ENCODE data around the gene ARL8B.
"Not testable (repeated sequence)": the region's sequence is repeated elsewhere in the genome, so short reads cannot be mapped to it uniquely, and the experiment has no call there.

Gene ARL8B

DNA sequence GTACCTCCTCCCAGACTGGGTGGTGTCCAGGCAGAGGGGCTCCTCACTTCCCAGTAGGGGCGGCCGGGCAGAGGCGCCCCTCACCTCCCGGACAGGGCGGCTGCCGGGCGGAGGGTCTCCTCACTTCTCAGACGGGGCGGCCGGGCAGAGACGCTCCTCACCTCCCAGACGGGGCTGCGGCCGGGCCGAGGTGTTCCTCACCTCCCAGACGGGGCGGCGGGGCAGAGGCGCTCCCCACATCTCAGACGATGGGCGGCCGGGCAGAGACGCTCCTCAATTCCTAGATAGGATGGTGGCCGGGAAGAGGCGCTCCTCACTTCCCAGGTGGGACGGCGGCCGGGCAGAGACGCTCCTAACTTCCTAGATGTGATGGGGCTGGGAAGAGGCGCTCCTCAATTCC lies 8.4 kb upstream of the ARL8B start:
- not testable (repeated sequence) for DNase-seq

DNA sequence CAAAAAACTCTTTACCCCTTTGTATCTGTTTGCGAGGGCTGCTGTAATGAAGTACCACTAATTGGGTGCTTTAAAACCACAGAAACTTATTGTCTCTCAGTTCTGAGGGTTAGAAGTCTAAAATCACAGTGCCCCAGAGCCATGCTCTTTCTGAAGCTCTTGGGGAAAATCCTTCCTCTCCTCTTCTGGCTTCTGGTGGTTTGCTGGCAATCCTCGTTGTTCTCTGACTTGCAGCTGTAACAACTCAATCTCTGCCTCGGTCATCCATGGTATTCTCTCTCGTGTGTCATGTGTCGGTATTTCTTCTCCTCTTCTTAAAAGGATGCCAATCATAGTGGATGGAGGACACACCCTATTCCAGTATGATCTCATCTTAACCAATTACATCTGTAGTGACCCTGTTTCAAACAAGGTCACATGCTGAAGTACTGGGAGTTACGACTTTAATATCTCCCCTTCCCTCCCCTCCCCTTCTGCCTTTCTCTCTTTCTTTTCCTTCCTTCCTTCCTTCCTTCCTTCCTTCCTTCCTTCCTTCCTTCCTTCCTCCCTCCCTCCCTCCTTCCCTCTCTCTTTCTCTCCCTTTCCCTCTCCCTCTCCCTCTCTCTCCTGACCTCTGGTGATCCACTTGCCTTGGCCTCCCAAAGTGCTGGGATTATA lies 6.5 kb upstream of the ARL8B start:
- DNase-seq: no peak

DNA sequence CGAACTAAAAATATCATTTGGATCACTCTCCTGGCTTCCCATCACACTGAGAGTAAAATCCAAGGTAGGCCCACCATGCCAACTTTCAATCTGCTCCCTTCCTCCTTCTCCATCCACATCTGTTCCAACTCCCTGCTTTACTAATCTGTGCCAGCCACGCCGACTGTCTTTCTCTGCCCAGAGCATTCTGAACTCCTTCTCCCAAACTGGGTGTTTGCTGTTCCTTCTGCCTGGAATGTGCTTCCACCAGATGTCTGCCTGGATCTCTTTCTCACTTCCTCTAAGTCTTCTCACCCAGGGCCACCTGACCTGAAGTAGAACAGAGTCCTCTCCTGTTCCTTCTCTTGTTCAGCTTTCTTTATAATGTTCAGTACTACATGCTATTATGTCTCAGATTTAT lies 5.6 kb upstream of the ARL8B start:
- DNase-seq: no peak

DNA sequence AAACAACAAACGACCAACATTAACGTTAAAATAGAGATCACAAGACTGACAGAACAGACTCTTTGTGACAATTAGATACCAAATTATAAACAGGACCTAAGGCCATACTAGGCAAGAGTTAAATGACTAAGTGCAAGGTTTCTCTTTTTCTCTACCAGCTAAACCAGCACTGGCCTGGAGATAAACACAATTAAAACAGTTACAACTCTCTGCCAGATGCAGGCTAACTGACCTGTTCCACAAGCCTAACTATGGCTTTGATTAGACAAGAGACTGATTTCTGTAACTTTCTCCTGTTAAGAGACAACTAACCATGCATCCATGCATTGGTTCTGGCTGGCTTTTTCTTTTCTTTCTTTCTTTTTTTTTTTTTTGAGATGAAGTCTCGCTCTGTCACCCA lies 1.6 kb upstream of the ARL8B start:
- no peak for DNase-seq

DNA sequence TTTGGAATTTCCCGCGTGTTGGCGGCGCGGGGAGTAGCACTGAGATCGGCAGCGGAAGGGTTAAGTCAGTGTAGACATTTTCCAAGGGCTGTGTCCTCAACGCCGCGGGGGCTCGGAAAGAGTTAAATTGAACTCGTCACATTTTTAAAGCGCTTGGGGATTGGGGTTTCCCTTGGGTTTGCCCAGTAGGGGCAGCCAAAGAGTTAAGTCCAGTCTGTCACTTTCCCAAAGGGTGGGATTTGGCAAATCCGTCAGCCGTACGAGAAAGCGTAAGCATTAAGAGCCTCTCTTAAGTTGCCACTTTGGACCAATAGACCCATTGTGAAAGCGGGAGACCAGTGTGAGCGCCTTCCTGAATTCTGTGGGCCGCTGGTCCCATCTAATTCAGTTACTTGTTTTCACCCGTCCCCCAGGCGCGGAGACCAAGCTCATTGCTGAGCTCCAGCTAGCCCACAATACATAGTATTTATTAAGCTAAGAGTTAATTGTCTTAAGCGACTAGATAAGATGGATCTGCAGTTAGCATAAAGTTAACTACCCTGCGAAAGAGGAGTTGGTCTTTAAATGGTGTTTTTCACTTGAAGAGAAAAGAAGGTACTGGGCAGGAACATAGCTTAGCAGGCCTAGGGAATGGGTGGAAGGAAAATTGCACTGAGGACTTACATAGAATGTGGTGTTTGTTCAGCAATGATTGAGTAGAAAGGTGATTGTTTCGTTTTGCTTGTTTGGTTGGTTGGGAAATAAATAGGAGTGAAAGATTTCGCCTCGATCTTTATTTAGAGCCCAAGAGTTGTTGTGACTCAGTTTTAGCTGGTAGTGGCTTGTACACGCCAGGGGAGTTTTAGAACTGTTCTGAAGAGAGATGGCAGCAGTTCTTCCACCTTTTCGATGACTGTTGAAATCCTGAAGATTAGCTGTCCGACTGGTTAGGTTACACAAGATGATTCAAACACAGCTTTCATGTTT lies 932 bp downstream of the ARL8B start:
- DNase-seq: no peak

DNA sequence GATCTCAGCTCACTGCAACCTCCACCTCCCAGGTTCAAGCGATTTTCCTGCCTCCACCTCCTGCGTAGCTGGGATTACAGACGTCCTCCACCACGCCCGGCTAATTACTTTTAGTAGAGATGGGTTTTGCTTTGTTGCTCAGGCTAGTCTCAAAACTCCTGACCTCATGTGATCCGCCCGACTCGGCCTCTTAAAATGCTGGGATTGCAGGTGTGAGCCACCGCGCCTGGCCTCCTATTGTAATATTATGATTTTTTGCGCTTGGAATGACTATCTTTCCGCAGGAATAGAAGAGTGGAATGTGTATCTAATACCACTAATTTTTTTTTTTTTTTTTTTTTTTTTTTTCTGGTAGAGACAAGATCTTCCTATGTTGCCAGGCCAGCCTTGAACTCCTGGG lies 1.8 kb downstream of the ARL8B start:
- DNase-seq: no peak

DNA sequence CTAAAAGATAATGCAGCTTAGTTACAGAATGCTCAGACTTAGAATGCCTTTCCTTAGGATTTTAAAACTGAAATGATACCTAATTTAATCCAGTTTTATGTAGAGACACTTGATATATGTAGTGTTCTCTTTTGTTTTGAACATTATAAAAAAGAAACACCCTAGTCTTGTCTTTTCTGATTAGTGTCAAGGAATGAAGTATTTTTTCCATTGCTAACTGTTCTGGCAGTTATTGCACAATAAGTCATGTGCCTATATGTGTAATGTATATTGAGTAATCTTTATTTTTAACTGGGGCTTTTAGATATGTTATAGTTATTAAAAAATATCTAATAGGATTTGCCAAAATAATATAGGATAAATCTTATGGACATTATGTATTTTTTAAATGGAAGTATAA lies 4.5 kb downstream of the ARL8B start:
- DNase-seq: no peak

DNA sequence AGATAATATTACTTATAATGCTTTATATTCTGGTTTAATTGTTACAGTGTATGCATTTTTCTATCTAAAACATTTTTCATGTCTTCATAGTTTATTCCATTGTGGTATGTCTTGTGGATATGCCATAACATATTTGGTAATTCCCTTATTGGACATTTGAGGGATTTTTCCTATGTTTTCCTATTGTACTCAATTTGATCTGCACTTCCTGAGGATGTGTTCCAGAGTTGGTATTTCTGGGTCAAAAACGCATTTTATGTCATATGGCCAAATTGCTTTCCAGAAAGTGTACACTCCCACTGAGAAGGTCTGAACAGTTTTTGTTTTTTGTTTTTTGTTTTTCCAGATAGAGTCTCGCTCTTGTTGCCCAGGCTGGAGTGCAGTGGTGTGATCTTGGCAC lies 6.8 kb downstream of the ARL8B start:
- no peak for DNase-seq

DNA sequence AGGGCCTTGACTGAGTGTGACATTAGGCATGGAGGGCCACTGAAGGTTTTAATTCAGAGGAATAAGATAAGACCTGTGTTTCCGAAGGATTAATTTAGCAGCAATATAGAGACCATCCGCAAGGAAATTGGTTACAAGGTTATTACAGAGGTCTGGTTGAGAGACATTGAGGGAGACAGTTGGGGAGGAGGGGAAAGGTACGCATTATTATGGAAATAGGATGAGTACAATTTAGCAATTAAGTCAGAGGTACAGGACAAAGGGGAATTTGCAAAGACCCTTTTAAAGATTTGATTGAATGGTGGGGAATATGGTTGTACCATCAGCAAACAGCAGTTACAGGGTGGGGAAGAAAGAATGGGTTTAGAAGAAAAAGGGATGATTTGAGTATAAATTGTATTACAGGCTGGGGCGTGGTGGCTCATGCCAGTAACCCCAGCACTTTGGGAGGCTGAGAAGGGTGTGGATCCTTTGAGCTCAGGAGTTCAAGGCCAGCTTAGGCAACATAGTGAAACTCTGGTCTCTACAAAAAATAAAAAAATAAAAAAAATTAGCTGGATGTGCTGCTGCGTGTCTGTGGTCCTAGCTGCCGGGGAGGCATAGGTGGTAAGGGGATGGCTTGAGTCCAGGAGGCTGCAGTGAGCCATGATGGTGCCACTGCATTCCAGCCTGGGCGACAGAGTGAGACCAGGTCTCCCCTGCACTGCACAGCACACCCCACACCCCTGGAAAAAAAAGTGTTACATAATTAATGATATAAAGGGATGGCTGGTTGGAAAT lies 11.3 kb downstream of the ARL8B start:
- no peak for DNase-seq

DNA sequence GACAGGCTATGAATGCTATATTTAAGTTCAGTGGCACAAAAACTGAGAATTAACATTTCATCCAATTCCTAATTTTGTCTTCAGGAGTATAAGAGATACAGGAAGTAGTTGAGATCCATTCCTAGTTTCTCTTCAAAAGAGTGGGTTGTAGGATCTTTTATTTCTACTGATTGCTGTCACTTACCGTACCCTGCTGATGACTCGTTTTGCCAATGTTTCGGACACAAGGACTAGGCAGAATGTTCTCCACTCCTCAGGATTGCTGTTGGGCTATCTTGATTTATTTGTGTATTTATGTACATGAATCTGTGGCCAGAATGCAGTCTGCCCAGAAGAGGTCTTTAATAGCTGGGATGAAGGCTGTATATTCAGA lies 11.9 kb downstream of the ARL8B start:
- DNase-seq: no peak

DNA sequence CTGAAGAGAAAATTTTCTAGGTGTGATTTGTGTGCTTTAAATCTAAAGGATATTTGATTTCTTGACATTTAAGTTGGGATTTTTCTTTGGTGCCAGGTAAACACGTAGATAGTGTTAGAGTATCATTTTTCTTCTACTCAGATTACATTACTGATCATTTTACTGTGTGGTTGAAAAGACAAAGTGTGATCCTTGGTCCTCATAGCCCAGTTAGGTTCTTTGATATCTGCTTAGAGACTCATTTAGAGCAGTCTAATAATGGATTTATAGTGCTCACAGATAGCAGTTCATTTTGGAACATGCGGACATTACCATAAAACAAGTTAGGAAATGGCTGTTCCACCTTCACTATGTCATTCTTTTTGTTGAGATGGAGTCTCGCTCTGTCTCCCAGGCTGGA lies 12.4 kb downstream of the ARL8B start:
- DNase-seq: no peak

DNA sequence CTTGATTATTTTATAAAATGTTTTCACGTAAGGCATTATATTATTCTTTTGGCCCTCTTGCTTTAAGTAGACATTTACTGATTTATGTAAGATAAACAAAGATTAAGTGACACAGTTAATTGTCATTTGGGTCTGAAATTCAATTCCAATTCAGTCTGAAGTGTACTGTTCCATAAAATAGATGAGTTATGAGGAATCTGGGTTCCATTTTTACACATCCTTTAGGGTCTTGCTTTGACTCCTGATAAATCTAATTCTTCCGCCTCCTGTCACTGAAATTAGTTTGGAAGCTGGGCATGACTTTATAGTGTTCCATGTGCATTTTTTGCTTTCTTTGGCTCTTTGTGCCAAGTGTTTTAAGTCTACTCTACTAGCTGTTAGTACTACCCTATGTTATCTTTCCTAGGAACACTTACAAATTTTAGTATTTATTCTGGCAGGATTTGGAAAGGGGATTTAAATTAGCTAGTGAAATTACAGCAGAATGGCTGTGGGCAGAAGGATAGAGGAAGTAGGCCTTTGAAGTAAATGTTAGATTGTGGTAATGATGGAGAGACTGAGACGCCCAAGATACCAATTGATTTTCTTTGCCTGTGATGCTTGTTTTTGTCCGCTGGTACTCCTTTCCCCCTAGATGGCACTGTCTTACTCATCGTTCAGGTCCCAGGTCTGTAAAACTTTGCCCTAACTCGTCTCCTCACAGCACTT lies 14.3 kb downstream of the ARL8B start:
- DNase-seq: no peak

DNA sequence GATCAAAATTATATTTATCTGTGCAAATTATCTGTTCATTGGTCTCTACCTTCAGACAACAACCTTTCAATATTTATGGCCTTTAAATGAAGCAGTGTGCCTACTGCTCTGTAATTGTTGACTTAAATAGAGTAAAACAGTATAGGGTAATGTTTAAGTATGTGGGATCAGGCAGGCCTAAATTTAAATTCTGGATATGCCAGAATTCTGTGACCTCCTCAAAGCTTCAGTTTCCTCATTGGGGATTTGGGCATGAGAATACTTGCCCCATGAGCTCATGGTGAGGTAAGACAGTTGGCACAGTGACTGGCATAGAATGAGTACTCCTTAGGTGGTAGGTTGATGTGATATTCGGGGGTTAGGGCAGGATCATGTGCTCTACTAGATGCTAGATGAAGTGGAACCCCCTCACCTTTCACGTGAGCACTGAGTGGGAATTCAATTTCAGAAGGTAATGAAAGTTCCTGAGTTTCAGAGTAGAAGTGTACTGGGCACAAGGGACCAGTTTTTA lies 14.9 kb downstream of the ARL8B start:
- no peak for DNase-seq

DNA sequence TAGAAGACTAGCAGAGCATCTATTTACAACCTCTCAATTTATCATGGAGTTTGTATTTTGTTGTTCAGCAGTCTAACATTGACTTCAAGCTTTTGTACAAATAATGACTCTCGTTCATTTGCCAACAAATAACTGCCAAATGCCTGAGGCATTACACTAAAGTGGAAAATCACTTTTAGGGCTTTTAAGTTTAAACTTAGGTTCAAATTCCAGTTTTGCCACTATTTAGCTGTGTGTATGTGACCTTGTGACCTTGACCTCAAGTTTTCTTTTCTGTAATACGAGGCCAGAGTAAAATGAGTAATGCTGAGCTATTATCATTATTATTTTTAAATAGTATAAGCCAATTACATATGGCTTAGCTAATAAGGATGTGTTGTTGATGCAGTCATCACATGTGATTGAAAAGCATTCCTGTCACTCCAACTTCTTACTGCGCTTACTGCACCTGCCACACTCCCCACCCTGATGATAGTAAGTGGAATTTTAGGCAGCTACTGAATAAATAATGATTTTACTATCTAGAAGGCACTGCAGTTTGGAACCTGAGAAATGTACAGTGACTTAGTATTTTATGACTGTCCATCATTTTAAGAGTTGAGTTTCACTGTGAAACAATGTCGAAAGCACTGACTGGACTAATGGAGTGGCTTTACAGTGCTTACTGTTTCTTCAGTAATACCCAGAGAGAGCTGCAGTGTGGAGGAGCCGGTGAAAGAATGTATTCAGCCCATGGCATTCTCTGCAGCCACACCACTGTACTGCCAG lies 16.3 kb downstream of the ARL8B start:
- no peak for DNase-seq

DNA sequence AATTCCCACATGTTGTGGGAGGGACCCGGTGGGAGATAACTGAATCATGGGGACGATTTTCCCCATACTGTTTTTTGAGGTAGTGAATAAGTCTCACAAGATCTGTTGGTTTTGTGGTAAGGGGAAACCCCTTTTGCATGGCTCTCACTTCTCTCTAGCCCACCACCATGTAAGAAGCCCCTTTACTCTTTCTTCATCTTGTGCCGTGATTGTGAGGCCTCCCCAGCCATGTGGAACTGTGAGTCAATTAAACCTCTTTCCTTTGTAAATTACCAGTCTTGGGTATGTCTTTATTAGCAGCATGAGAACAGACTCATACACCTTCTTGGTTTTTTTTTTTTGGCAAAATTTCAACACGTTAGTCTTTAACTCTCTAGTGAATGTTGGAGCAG lies 18.1 kb downstream of the ARL8B start:
- no peak for DNase-seq

DNA sequence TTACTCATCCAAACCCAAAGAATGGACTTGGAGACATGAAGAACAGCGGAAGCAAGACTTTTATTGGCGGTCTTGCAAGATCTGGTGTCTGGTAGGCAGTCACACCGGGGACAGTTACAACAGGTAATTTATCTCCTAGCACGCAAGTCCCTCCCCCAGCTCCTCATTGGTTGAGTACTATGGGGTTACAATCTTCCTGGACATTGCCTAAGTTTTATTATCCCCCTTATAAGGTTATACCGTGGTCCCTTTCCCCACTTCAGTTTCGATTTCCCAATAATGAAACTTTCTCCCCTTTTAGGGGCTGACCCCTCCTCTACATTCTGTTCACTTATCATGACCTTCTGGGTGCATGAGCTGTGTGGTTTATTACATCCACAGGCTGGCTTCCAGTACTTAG lies 18.7 kb downstream of the ARL8B start:
- DNase-seq: no peak

DNA sequence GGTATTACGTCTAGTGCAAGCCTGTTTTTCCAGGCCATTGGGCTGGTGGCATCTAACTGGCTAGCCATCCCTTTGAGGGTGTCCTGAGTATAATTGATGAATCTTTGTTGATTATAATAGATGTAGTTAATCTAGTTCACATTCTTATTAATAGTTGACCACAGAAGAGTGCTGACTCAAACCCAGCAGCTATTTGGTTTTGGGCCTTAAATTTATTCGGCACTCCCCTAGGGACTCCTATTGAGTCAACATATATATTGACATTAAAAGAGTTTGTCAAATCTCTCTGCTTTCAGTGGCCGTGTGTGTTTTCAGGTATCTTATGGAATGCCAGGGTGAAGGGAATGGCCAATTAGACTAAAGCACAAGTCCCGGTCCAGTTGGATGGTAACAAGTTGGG lies 19.7 kb downstream of the ARL8B start:
- DNase-seq: no peak

DNA sequence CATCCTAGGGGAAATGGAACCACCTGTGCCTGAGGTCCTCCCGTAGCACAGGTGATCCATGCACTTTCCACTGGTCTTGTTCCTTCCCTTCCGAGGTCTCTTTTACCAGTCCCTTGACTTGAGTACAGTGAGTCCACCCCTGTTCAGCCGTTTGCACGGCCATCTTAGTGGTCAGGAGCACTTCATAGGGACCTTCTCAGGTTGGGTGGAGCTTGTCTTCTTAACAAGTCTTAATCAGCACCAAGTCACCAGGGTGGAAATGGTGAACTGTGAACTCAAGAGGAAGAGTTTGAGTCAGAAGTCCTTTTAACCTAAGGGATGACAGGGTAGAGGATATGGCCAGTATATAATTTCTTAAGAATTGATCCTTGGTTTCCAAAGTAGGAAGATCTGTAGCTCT lies 21.4 kb downstream of the ARL8B start:
- no peak for DNase-seq

DNA sequence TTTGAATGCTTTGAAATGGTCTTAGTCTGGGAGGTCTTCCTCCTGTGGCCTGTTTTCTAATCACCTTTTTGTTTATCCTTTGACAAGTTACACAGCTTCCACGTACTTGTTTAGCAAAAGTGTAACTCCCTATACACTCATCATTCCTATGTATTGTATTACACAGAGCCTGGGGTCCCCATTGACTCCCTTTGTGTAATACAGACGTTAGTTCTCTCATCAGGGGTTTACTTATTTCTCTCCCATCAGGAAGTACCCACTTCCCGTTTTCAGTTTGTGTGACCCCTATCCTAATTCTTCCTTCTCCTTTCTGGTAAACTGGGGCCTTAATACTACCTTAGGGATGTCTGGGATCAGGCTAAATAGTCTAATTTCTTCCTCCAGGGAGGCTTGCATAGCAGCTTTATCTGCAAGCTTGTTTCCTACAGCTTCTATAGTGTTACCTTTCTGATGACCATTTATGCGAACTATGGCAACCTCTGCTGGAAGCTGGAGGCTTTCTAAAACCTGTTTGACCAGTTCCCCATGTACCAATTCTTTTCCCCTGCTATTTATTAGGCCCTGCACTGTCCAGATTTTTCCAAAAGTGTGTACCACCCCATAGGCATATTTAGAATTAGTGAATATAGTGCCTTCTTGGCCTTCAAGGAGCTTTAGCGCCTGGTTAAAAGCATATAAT lies 22.4 kb downstream of the ARL8B start:
- no peak for DNase-seq

DNA sequence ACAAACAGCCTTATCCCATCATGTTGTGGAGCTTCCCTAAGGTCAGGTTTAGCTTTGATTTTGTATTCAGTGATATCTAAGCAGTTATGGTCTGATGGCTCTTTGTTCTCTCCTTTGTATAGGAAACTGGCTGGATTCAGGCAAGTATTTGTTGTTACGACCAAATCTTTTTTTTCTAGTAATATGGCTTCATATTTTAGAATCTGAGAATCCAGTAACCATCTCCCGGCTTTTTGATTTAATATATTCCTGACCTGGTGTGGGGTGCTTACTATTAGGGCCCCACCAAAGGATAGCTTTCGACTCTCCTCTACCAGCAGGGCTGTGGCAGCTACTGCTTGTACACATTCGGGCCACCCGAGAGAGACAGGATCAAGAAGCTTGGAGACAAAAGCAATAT lies 23.0 kb downstream of the ARL8B start:
- DNase-seq: no peak

DNA sequence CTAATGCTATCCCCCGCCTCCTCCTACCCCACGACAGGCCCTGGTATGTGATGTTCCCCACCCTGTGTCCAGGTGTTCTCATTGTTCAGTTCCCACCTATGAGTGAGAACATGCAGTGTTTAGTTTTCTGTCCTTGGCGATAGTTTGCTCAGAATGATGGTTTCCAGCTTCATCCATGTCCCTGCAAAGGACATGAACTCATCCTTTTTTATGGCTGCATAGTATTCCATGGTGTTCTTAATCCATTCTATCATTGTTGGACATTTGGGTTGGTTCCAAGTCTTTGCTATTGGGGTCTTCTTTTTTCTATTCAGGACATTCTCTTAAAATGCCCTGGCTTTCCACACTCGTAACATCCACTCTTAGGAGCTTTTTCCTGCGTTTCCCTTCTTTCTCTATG lies 25.1 kb downstream of the ARL8B start:
- not testable (repeated sequence) for DNase-seq

All from activated CD8-positive, alpha-beta memory T cell treated with anti-CD3 and anti-CD28 coated beads for 24 hours (primary cell).